DND-41 (cell line): ENCODE results near the gene TCAP.

ENCODE experiments used
- ATAC-seq: fragments of 200-7000 bp; cut with Tn5 transposase; 3 replicates; pipeline ENCODE4 v1.9.1; 2021; ENCODE audit warnings: low read depth; ENCODE audit not compliant: insufficient read depth
- DNase-seq: peaks from one replicate; pipeline ENCODE4 v3.0.0-alpha.2; 2020
- H2AFZ ChIP-seq: 2 replicates; pipeline ENCODE4 v1.6.0; 2012; ENCODE audit warnings: low read depth, low read length
- H3K27ac ChIP-seq: 2 replicates; pipeline ENCODE4 v1.5.1; 2012; ENCODE audit warnings: low read length, inconsistent platforms
- H3K27me3 ChIP-seq: fragments of 200-600 bp; sonication (generic); 2 replicates; pipeline ENCODE4 v1.6.0; 2012; ENCODE audit warnings: low read length, mild to moderate bottlenecking, inconsistent platforms; ENCODE audit not compliant: insufficient read depth, poor library complexity
- H3K36me3 ChIP-seq: 2 replicates; pipeline ENCODE4 v1.5.1; 2012; ENCODE audit warnings: low read length, inconsistent platforms; ENCODE audit not compliant: insufficient read depth
- H3K4me1 ChIP-seq: 2 replicates; pipeline ENCODE4 v1.5.1; 2012; ENCODE audit warnings: mild to moderate bottlenecking, low read length; ENCODE audit not compliant: insufficient read depth
- H3K4me2 ChIP-seq: 2 replicates; pipeline ENCODE4 v1.6.0; 2012; ENCODE audit warnings: mild to moderate bottlenecking, moderate library complexity, low read length, inconsistent platforms; ENCODE audit not compliant: insufficient read depth
- H3K4me3 ChIP-seq, 2 experiments: fragments of 200-600 bp in 1 of 2; shearing (Covaris generic) in 1 of 2; 2 replicates each; pipeline ENCODE4 v1.5.1; 2012 to 2016; ENCODE audit warnings: inconsistent platforms in 2 of 2, low read length in 2 of 2, mild to moderate bottlenecking in 2 of 2, low read depth in 1 of 2, moderate library complexity in 1 of 2
- H3K79me2 ChIP-seq: 2 replicates; pipeline ENCODE4 v1.6.0; 2012; ENCODE audit warnings: low read length, inconsistent platforms; ENCODE audit not compliant: insufficient read depth
- H3K9ac ChIP-seq: 2 replicates; pipeline ENCODE4 v1.6.0; 2012; ENCODE audit warnings: low read depth, mild to moderate bottlenecking, inconsistent platforms, low read length, moderate library complexity
- H3K9me3 ChIP-seq: 2 replicates; pipeline ENCODE4 v1.5.1; 2012; ENCODE audit warnings: low read length, moderate library complexity, mild to moderate bottlenecking, inconsistent platforms; ENCODE audit not compliant: insufficient read depth, severe bottlenecking
- H4K20me1 ChIP-seq: 2 replicates; pipeline ENCODE4 v1.6.0; 2012; ENCODE audit warnings: low read length; ENCODE audit not compliant: insufficient read depth
- EZH2 ChIP-seq: IDR thresholded peaks from 3 replicates; pipeline ENCODE4 v1.6.1; 2012; ENCODE audit warnings: borderline replicate concordance, low read depth, mild to moderate bottlenecking, moderate library complexity, low read length, inconsistent platforms; ENCODE audit not compliant: severe bottlenecking
- TF ChIP-seq, protein P1 (sequence below): IDR thresholded peaks from 2 replicates; pipeline ENCODE4 v1.5.1; 2012; ENCODE audit warnings: borderline replicate concordance, low read length, moderate library complexity, mild to moderate bottlenecking; ENCODE audit not compliant: poor library complexity, severe bottlenecking; ENCODE audit errors: extremely low read depth

The TCAP gene

DNA sequence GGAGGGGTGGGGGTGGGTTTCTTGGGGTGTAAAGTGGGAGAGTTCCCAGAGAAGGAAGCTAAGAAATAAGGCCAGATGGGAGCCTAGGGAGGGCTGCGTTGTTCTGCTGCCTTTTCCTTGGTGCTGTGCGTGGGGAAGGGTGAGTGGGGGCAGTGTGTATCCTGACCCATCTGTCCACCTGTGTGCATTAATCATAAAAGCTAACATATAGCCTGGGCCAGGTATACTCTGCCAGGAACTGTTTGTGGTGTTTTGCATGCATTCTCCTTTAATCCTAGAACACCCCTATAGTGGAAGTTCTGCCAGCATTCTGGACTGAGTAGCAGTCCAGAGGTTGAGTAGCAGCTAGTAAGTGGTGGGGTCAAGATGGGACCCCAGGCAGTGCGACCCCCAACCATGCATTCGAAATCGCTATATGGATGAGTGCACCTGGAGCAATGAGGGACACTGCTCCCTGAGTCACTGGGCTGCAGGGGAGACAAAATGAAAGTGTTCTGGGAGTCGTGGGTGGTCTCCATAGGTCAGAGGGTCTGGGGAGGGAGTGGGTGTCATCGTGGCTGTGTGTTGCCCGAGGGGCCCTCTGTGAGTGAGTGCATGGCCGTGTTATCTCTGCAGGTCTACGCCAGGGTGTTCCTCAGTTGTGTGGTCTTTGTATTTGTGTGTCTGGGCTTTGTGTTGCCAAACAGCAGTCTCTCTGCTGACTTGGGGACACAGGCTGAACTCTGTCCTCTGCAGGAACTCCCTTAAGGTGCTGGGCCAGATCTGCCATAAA lies 36.0 kb downstream of the TCAP start:
- Histone ChIP-seq H3K27me3 (no peaks in the 10 kb centered on the region), H3K9me3 (no peaks in the 10 kb centered on the region), H3K27ac (no peak overlapping the region), H3K9ac (no peak overlapping the region), H3K4me1 (no peaks in the 10 kb centered on the region), H3K36me3 (no peaks in the 10 kb centered on the region), H3K4me3 (no peak overlapping the region), H3K4me2 (no peak overlapping the region), H4K20me1 (no peaks in the 10 kb centered on the region), H3K79me2 (no peaks in the 10 kb centered on the region), H2AFZ (no peak overlapping the region)
- ATAC-seq (no peak), DNase-seq (no peak)
- TF ChIP-seq, protein P1, sequence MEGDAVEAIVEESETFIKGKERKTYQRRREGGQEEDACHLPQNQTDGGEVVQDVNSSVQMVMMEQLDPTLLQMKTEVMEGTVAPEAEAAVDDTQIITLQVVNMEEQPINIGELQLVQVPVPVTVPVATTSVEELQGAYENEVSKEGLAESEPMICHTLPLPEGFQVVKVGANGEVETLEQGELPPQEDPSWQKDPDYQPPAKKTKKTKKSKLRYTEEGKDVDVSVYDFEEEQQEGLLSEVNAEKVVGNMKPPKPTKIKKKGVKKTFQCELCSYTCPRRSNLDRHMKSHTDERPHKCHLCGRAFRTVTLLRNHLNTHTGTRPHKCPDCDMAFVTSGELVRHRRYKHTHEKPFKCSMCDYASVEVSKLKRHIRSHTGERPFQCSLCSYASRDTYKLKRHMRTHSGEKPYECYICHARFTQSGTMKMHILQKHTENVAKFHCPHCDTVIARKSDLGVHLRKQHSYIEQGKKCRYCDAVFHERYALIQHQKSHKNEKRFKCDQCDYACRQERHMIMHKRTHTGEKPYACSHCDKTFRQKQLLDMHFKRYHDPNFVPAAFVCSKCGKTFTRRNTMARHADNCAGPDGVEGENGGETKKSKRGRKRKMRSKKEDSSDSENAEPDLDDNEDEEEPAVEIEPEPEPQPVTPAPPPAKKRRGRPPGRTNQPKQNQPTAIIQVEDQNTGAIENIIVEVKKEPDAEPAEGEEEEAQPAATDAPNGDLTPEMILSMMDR = no peak
- TF ChIP-seq EZH2 = no peak

DNA sequence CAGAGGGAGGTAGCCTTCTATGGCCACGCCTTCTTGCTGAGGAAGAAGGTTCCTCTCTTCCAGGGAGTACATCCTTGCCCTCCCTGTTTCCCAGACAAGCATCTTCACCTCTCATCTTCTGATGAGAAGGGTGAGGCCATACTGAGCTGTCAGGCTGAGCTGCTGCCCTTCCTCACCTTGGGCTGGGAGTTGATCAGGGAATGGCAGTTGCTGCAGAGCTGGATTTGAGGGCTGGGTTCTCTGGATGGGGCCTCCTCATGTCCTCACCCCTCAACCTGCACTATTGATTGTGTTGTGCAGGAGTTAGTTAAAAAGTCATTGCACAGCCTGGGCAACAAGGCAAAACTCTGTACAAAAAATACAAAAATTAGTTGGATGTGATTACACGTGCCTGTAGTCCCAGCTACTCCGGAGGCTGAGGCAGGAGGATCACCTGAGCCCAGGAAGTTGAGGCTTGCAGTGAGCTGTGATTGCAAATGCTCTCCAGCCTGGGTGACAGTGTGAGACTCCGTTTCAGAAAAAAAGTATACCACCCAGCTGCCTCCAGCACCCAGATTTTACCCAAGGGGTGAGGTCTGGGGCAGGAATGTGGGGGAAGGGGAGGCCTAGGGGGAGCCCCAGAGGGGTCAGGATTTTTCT lies 36.8 kb downstream of the TCAP start:
- H3K4me1 ChIP-seq = no peaks in the 10 kb centered on the region

DNA sequence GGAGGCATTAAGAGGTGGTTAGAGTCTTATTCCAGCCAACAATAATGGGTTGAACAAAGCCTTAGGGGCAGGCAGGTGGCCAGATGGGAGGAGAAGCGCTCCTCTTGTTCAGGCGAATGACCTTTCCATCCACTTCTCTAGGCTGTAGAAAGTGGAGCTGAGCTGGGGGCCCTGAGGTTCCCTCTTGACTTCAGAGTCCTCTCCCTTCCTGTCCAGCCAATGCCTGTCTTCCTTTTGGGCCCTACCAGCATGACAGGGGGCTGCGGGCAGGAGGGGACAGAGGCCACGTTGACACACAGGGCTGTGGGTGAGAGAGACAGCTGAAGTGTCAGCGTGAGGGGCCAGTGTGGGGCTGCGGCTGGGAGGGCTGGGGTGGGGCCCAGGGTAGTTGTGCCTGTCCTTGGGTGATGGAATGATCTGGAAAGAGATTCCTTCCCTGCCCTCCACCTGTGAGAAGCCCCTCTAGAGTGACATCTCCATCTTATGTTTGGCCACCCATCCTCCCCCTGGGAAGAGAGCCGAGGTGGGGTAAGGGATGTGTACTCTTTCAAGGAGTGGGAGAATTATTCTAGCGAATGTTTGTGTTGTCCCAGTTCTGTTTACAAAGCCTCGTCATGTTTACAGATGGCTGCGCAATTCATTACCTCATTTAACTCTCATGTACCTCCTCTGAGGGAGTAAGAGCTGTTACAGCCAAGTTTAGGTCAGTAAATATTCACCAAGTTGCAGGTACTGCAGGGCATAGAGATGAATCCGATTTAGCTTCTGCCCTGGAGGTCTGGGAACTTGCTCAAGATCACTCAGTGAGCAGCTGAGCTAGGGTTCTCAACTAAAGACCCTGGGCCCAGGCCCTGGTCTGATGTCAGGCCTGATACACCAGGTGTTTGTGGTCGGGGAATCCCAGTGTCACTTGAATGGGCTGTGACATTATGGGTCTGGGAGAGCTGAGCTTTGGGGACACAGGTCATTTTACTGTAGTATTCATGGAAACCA lies 38.0 kb downstream of the TCAP start:
- H3K4me3 ChIP-seq = no peak overlapping the region
- no peaks in the 10 kb centered on the region for H4K20me1 ChIP-seq
- no peaks in the 10 kb centered on the region for H3K36me3 ChIP-seq
- H3K27ac ChIP-seq = no peak overlapping the region
- no peaks in the 10 kb centered on the region for H3K27me3 ChIP-seq
- H2AFZ ChIP-seq = no peak overlapping the region
- no peak overlapping the region for H3K9ac ChIP-seq
- TF ChIP-seq, protein P1 = no peak
- TF ChIP-seq EZH2 = no peak
- no peaks in the 10 kb centered on the region for H3K4me1 ChIP-seq
- no peaks in the 10 kb centered on the region for H3K79me2 ChIP-seq
- ATAC-seq = no peak
- DNase-seq = no peak
- H3K9me3 ChIP-seq = no peaks in the 10 kb centered on the region
- H3K4me2 ChIP-seq = no peak overlapping the region

More for the DNA sequence above, 36.8 kb downstream of the TCAP start:
- H3K4me3 ChIP-seq = no peak overlapping the region
- no peaks in the 10 kb centered on the region for H3K27me3 ChIP-seq
- H4K20me1 ChIP-seq = no peaks in the 10 kb centered on the region
- no peak overlapping the region for H3K9ac ChIP-seq
- DNase-seq (no peak), ATAC-seq (no peak)
- H2AFZ ChIP-seq = no peak overlapping the region
- H3K27ac ChIP-seq = no peak overlapping the region
- H3K9me3 ChIP-seq = no peaks in the 10 kb centered on the region
- TF ChIP-seq, protein P1 = no peak
- H3K4me2 ChIP-seq = no peak overlapping the region
- H3K79me2 ChIP-seq = no peaks in the 10 kb centered on the region
- H3K36me3 ChIP-seq = no peaks in the 10 kb centered on the region
